Panc1 (cell line): ENCODE data around the gene FAM151A. TPM values are rescaled to one million over a fixed set of nuclear protein-coding genes. Genes with fewer than 3 reads are reported as not detected.

Experiments used
- ATAC-seq: fragments of 200-7000 bp; cut with Tn5 transposase; 2 replicates; pipeline ENCODE4 v1.9.1; 2020; ENCODE audit warnings: mild to moderate bottlenecking, moderate library complexity
- BruUV-seq: library from RNA; stranded (reverse); fragments of 400-500 nt; replicated peaks from 2 replicates; lab custom pipeline; 2021; lab: Mats Ljungman, UMichigan
- CTCF ChIA-PET: fragments of 300-600 bp; sonication (Branson Sonifier 250); formaldehyde crosslinking; loops from one replicate; lab custom pipeline; 2022; ENCODE audit warnings: antibody characterized with exemption; lab: Charles Lee
- POLR2A ChIA-PET: fragments of 300-600 bp; sonication (Branson Sonifier 250); formaldehyde crosslinking; loops from one replicate; lab custom pipeline; 2022; ENCODE audit warnings: antibody characterized with exemption; lab: Charles Lee
- DNase-seq: peaks from one replicate; pipeline ENCODE4 v3.0.0-alpha.2; 2010; ENCODE audit warnings: low read depth, low spot score
- H3K27ac ChIP-seq: 2 replicates; pipeline ENCODE4 v1.5.1; 2011; ENCODE audit warnings: mild to moderate bottlenecking, low read length, inconsistent platforms
- H3K27me3 ChIP-seq: fragments of 200-500 bp; sonication (Bioruptor generic); 2 replicates; pipeline ENCODE4 v1.6.0; 2014; ENCODE audit warnings: low read length, inconsistent platforms; ENCODE audit not compliant: control insufficient read depth, insufficient read depth
- H3K36me3 ChIP-seq: fragments of 200-500 bp; sonication (Bioruptor generic); 2 replicates; pipeline ENCODE4 v1.5.1; 2014; ENCODE audit warnings: inconsistent platforms, mild to moderate bottlenecking, low read length, moderate library complexity; ENCODE audit not compliant: control insufficient read depth, insufficient read depth
- H3K4me1 ChIP-seq: 2 replicates; pipeline ENCODE4 v1.5.1; 2011; ENCODE audit warnings: inconsistent platforms, mild to moderate bottlenecking, low read length, moderate library complexity; ENCODE audit not compliant: control insufficient read depth, insufficient read depth
- H3K4me3 ChIP-seq, 2 experiments: 2 replicates each; pipeline ENCODE4 v1.5.1; 2011 to 2012; ENCODE audit warnings: low read depth in 2 of 2, low read length in 2 of 2, mild to moderate bottlenecking in 2 of 2, inconsistent platforms in 1 of 2, moderate library complexity in 1 of 2
- H3K9me3 ChIP-seq: fragments of 200-500 bp; sonication (Bioruptor generic); 2 replicates; pipeline ENCODE4 v1.5.1; 2014; ENCODE audit warnings: low read depth, mild to moderate bottlenecking, inconsistent platforms, low read length, moderate library complexity; ENCODE audit not compliant: control insufficient read depth, insufficient read depth
- CTCF ChIP-seq: fragments of 450-650 bp; IDR thresholded peaks from 2 replicates; pipeline ENCODE4 v1.5.1; 2017; ENCODE audit warnings: mild to moderate bottlenecking
- POLR2AphosphoS5 ChIP-seq: IDR thresholded peaks from 2 replicates; pipeline ENCODE4 v1.6.1; 2012; ENCODE audit warnings: mild to moderate bottlenecking, low read depth, low read length, moderate library complexity
- REST ChIP-seq, 2 experiments: IDR thresholded peaks; 2 replicates each; pipeline ENCODE4 v1.6.1; 2011 to 2012; ENCODE audit warnings: low read depth in 2 of 2, control low read depth in 1 of 2, low read length in 1 of 2, mild to moderate bottlenecking in 1 of 2, moderate library complexity in 1 of 2; ENCODE audit not compliant: insufficient read depth in 1 of 2
- SIN3A ChIP-seq: IDR thresholded peaks from 2 replicates; pipeline ENCODE4 v1.6.1; 2012; ENCODE audit warnings: low read depth, mild to moderate bottlenecking, low read length, moderate library complexity, borderline replicate concordance; ENCODE audit not compliant: insufficient read depth
- TCF7L2 ChIP-seq: IDR thresholded peaks from 2 replicates; pipeline ENCODE4 v1.6.1; 2011; ENCODE audit warnings: mild to moderate bottlenecking, low read depth, low read length, inconsistent platforms
- in situ Hi-C: cut with HindIII; loops from 2 replicates; pipeline ENCODE4 v1.10.0; 2016; ENCODE audit warnings: low sequenced_read_pairs, low pct_unique_long_range_greater_than_20kb
- intact Hi-C: fragments of 100-400 bp; cut with micrococcal nuclease; formaldehyde crosslinking; loops from one replicate; pipeline ENCODE4 v1.10.0; 2022; ENCODE audit not compliant: unreplicated experiment
- total RNA-seq: library from RNA; stranded (reverse); gene quantifications from one replicate; pipeline ENCODE4 v1.2.1, GENCODE V29; 2021; ENCODE audit not compliant: unreplicated experiment

The FAM151A gene
- total RNA-seq, 1 experiment from 2014 or later, result not detected

GRCh38 chr1:54569339-54569738 lies 54.0 kb downstream of the FAM151A start:
- Histone ChIP-seq H3K4me3 (no peak overlapping the region), H3K4me1 (no peaks in the 10 kb centered on the region), H3K27me3 (no peaks in the 10 kb centered on the region), H3K9me3 (no peaks in the 10 kb centered on the region), H3K27ac (no peak overlapping the region), H3K36me3 (no peaks in the 10 kb centered on the region)
- no peak for TF ChIP-seq REST (IDR thresholded peaks at IDR 0.05; ENCODE audit: insufficient read depth in 1 of 2, low read depth in 2 of 2, low read length in 1 of 2)
- no peak for TF ChIP-seq TCF7L2
- no peak for TF ChIP-seq CTCF
- no peak for TF ChIP-seq POLR2AphosphoS5
- ChIA-PET POLR2A (no interaction called here), CTCF (no interaction called here)
- intact Hi-C loops, result no loop called here
- in situ Hi-C loops, result no loop called here
- DNase-seq (no peak), ATAC-seq (no peak)
- no TSS peak for BruUV-seq

- no TSS peak for BruUV-seq
- H3K4me3 ChIP-seq, result no peak overlapping the region
- DNase-seq (no peak), ATAC-seq (no peak)
- H3K9me3 ChIP-seq, result no peaks in the 10 kb centered on the region
- H3K27me3 ChIP-seq, result no peaks in the 10 kb centered on the region
- no peaks in the 10 kb centered on the region for H3K36me3 ChIP-seq
- TF ChIP-seq CTCF (no peak), TCF7L2 (no peak), REST (IDR thresholded peaks at IDR 0.05; ENCODE audit: insufficient read depth in 1 of 2, low read depth in 2 of 2, low read length in 1 of 2) (no peak), SIN3A (no peak), POLR2AphosphoS5 (no peak)
- no peak overlapping the region for H3K27ac ChIP-seq
- CTCF ChIA-PET, result no interaction called here
- POLR2A ChIA-PET, result interaction anchor here (0.7 kb wide), 1 partner anchor 25 kb away, joined by 10 read pairs; no protein-coding TSS in a partner anchor
- H3K4me1 ChIP-seq, result no peaks in the 10 kb centered on the region
- intact Hi-C loops (no loop called here), in situ Hi-C loops (no loop called here)
These were observed 55.4 kb downstream of the FAM151A start for GRCh38 chr1:54567961-54568360.
